GM12865 (cell line): ENCODE results near the gene ASB14.
"Not testable (repeated sequence)": the region's sequence is repeated elsewhere in the genome, so short reads cannot be mapped to it uniquely, and the experiment has no call there.

ENCODE experiments used
- DNase-seq: peaks from one replicate; pipeline ENCODE4 v3.0.0; 2010; ENCODE audit warnings: low read depth
- H3K4me3 ChIP-seq: 2 replicates; pipeline ENCODE4 v1.5.1; 2011; ENCODE audit warnings: mild to moderate bottlenecking, low read depth, low read length, control low read depth
- CTCF ChIP-seq: IDR thresholded peaks from 2 replicates; pipeline ENCODE4 v1.5.1; 2011; ENCODE audit warnings: low read length, control low read depth, low read depth, inconsistent platforms; ENCODE audit not compliant: insufficient read depth; ENCODE audit errors: missing control alignments

The ASB14 gene

GRCh38 chr3:57292159-57292896, at the start of gene ASB14:
Gene ASB14, minus strand, starts transcription at chr3:57292685. Its CDS starts 652 bp downstream, at chr3:57292033.
- no peak for DNase-seq
- no peak within 1 kb of the TSS for H3K4me3 ChIP-seq
- TF ChIP-seq CTCF, result no peak

GRCh38 chr3:57339071-57339642, 46.7 kb upstream of the ASB14 start:
- DNase-seq, H3K4me3 ChIP-seq: not testable (repeated sequence)

- DNase-seq, H3K4me3 ChIP-seq: not testable (repeated sequence)
Observed at GRCh38 chr3:57338272-57339070, 46.0 kb upstream of the ASB14 start.

- H3K4me3 ChIP-seq, result no peak overlapping the region
- DNase-seq, result no peak
- TF ChIP-seq CTCF, result no peak
Observed at GRCh38 chr3:57335283-57335938, 42.9 kb upstream of the ASB14 start.

- DNase-seq, result no peak
- TF ChIP-seq CTCF, result no peak
- H3K4me3 ChIP-seq, result no peak overlapping the region
Observed at GRCh38 chr3:57331078-57331610, 38.7 kb upstream of the ASB14 start.

- not testable (repeated sequence) for DNase-seq, H3K4me3 ChIP-seq
Observed at GRCh38 chr3:57326498-57326897, 34.0 kb upstream of the ASB14 start.

- no peak for DNase-seq
- no peak for TF ChIP-seq CTCF
- no peak overlapping the region for H3K4me3 ChIP-seq
Observed at GRCh38 chr3:57314204-57314603, 21.7 kb upstream of the ASB14 start.

- no peak overlapping the region for H3K4me3 ChIP-seq
- TF ChIP-seq CTCF, result no peak
- no peak for DNase-seq
Observed at GRCh38 chr3:57309769-57310360, 17.4 kb upstream of the ASB14 start.

- not testable (repeated sequence) for H3K4me3 ChIP-seq, DNase-seq
Observed at GRCh38 chr3:57303520-57303919, 11.0 kb upstream of the ASB14 start.
